ENCODE measurements around the gene PROK2. TPM values are rescaled to one million over a fixed set of nuclear protein-coding genes. Genes with fewer than 3 reads are reported as not detected.

PROK2 gene
- polyA plus RNA-seq, 1 experiment: not detected

DNA sequence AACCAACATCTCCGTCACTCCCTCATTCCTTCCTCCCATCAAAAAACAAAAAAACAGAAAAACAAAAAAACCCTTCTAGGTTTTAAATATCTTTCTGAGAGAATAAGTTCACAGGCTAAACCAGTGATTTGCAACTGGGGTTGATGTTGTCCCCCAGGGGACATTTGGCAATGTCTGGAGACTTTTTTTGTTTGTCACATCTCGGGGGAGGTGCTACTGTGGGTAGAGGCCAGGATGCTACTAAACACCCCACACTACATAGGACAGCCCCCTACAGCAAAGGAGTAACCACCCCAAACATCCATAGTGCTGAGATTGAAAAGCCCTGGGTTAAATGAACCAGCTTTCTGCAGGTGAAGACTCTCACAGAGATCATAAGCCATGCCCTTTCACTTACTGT, 17.0 kb upstream of the PROK2 start:
- Histone ChIP-seq H3K9me3 (ENCODE audit: control insufficient read depth, insufficient read depth, low read length) (no peaks in the 10 kb centered on the region), H3K4me3 (ENCODE audit: low read depth, low read length) (no peak overlapping the region), H3K27me3 (ENCODE audit: control insufficient read depth, insufficient read depth, low read length) (peaks cover 15% of the 10 kb centered on the region), H3K27ac (ENCODE audit: low read depth, low read length) (no peak overlapping the region)
- CTCF ChIA-PET: no interaction called here
- TF ChIP-seq, protein P1, sequence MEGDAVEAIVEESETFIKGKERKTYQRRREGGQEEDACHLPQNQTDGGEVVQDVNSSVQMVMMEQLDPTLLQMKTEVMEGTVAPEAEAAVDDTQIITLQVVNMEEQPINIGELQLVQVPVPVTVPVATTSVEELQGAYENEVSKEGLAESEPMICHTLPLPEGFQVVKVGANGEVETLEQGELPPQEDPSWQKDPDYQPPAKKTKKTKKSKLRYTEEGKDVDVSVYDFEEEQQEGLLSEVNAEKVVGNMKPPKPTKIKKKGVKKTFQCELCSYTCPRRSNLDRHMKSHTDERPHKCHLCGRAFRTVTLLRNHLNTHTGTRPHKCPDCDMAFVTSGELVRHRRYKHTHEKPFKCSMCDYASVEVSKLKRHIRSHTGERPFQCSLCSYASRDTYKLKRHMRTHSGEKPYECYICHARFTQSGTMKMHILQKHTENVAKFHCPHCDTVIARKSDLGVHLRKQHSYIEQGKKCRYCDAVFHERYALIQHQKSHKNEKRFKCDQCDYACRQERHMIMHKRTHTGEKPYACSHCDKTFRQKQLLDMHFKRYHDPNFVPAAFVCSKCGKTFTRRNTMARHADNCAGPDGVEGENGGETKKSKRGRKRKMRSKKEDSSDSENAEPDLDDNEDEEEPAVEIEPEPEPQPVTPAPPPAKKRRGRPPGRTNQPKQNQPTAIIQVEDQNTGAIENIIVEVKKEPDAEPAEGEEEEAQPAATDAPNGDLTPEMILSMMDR (IDR thresholded peaks at IDR 0.05; ENCODE audit: low read depth, low read length): no peak
- POLR2A ChIA-PET: no interaction called here
- no peak for DNase-seq (ENCODE audit: low read depth, low spot score)

DNA sequence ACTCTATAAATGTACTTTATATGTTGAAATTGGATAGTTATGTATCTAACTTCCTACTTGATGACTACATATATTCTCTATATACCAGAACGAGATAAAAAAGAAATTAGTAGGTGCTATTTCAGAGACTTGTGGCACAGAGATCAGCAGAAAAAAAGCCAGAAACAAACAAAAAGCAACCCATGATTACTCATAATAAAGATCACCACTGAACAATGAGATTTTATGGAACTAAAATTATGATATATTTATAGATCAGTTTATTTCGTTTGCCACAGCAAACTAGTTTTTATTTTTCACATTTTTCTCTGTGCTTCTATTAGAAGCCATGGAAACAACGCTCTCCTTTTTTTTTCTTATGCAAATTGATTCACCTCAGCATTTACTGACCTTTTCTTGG, 15.1 kb upstream of the PROK2 start:
- Histone ChIP-seq H3K9me3 (ENCODE audit: control insufficient read depth, insufficient read depth, low read length) (no peaks in the 10 kb centered on the region), H3K4me3 (ENCODE audit: low read depth, low read length) (no peak overlapping the region), H3K27me3 (ENCODE audit: control insufficient read depth, insufficient read depth, low read length) (peaks cover 15% of the 10 kb centered on the region), H3K27ac (ENCODE audit: low read depth, low read length) (no peak overlapping the region)
- TF ChIP-seq, protein P1 (IDR thresholded peaks at IDR 0.05; ENCODE audit: low read depth, low read length): no peak
- CTCF ChIA-PET: no interaction called here
- no peak for DNase-seq (ENCODE audit: low read depth, low spot score)
- POLR2A ChIA-PET: no interaction called here

DNA sequence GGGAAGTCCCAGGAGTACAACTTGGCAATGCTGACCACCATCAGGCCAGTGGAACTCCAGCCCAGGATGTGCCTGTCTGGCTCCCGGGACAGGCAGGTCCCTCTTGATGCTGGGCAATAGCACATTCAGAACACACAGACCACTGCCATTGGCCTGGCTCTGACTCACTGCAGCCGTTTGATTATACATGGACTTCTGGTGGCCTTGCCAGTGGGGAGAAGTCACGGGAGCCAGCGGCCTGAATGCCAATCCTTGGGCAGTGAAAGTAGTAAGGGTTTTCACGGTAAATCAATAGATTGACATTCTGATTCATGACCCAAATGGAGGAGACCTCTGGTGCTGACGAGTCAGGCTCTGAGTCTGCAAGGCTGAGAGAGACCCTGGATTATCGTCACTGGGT, 12.5 kb upstream of the PROK2 start:
- H3K9me3 ChIP-seq (ENCODE audit: control insufficient read depth, insufficient read depth, low read length): no peaks in the 10 kb centered on the region
- no peak overlapping the region for H3K4me3 ChIP-seq (ENCODE audit: low read depth, low read length)
- peaks cover 15% of the 10 kb centered on the region for H3K27me3 ChIP-seq (ENCODE audit: control insufficient read depth, insufficient read depth, low read length)
- TF ChIP-seq, protein P1 (IDR thresholded peaks at IDR 0.05; ENCODE audit: low read depth, low read length): no peak
- H3K27ac ChIP-seq (ENCODE audit: low read depth, low read length): no peak overlapping the region
- no peak for DNase-seq (ENCODE audit: low read depth, low spot score)
- ChIA-PET POLR2A (no interaction called here), CTCF (no interaction called here)

DNA sequence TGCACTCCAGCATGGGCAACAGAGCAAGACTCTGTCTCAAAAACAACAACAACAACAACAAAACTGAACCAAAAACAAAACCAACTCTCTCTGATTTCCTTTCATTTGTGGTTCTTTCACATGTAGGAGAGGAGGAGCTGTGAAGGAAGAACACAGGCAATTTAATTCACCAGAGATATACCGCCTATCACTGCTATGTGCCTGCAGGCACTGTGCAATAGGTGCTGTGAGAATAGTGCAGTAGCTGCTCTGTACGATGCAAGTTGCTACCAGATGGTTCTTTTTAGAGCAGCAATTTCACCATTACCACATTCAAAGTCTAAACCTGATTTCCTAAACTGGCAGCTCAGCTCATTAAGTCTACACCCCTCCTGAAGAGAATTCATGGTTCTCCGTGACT, 11.3 kb upstream of the PROK2 start:
- H3K27ac ChIP-seq (ENCODE audit: low read depth, low read length): no peak overlapping the region
- CTCF ChIA-PET: no interaction called here
- peaks cover 15% of the 10 kb centered on the region for H3K27me3 ChIP-seq (ENCODE audit: control insufficient read depth, insufficient read depth, low read length)
- H3K9me3 ChIP-seq (ENCODE audit: control insufficient read depth, insufficient read depth, low read length): no peaks in the 10 kb centered on the region
- H3K4me3 ChIP-seq (ENCODE audit: low read depth, low read length): no peak overlapping the region
- DNase-seq (ENCODE audit: low read depth, low spot score): no peak
- POLR2A ChIA-PET: no interaction called here
- TF ChIP-seq, protein P1 (IDR thresholded peaks at IDR 0.05; ENCODE audit: low read depth, low read length): no peak

DNA sequence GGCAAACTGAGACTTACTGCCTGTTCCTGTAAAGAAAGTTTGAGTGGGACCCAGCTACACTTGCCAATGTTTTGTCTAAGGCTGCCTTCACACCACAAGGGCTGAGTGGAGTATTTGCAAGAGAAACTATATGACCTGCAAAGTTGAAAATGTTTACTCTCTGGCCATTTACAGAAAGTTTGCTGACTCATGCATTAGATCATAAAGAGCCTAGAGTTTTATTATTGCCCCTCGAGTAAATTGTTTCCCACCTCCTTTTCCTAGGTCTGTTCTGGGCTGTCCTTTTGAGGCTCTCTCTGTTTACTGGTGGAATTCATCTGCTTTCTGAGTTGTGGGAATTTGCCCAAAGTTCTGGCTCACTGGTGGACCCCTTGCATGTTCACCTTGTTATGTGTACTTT, 6.7 kb upstream of the PROK2 start:
- DNase-seq (ENCODE audit: low read depth, low spot score): no peak
- Histone ChIP-seq H3K27me3 (ENCODE audit: control insufficient read depth, insufficient read depth, low read length) (peaks cover 6% of the 10 kb centered on the region), H3K27ac (ENCODE audit: low read depth, low read length) (no peak overlapping the region), H3K9me3 (ENCODE audit: control insufficient read depth, insufficient read depth, low read length) (no peaks in the 10 kb centered on the region), H3K4me3 (ENCODE audit: low read depth, low read length) (no peak overlapping the region)
- ChIA-PET POLR2A (no interaction called here), CTCF (no interaction called here)
- TF ChIP-seq, protein P1 (IDR thresholded peaks at IDR 0.05; ENCODE audit: low read depth, low read length): no peak
